GM19238 (cell line): Measurements from ENCODE around the gene CBL.

Experiments
- DNase-seq: peaks from one replicate; pipeline ENCODE4 v3.0.0; 2011; ENCODE audit warnings: low spot score; ENCODE audit not compliant: insufficient read length

The CBL gene

GRCh38 chr11:119329320-119329719 lies 123.2 kb downstream of the CBL start:
- no peak for DNase-seq

GRCh38 chr11:119330237-119330636 lies 124.1 kb downstream of the CBL start:
- no peak for DNase-seq

GRCh38 chr11:119332111-119332765 lies 126.1 kb downstream of the CBL start:
- no peak for DNase-seq

GRCh38 chr11:119334174-119334930 lies 128.2 kb downstream of the CBL start, which contains the start of gene RNF26:
RNF26 (plus strand) TSS chr11:119334527; CDS start chr11:119335123, 596 bp downstream.
- DNase-seq = peak; percentile 99

- DNase-seq = no peak
Observed at GRCh38 chr11:119335091-119335654, 129.0 kb downstream of the CBL start.

GRCh38 chr11:119335655-119336543 lies 129.8 kb downstream of the CBL start:
- DNase-seq = no peak

- DNase-seq = no peak
Observed at GRCh38 chr11:119336744-119337469, 130.8 kb downstream of the CBL start.

GRCh38 chr11:119337581-119338317 lies 131.6 kb downstream of the CBL start:
- DNase-seq = no peak

- peak; percentile 84 for DNase-seq
Observed at GRCh38 chr11:119338318-119338890, 132.3 kb downstream of the CBL start.

- no peak for DNase-seq
Observed at GRCh38 chr11:119338965-119339588, 132.9 kb downstream of the CBL start.

GRCh38 chr11:119339589-119340334 lies 133.6 kb downstream of the CBL start:
- DNase-seq = no peak

GRCh38 chr11:119340335-119341221 lies 134.4 kb downstream of the CBL start, which contains the start of gene C1QTNF5:
C1QTNF5 (minus strand) TSS chr11:119340883; CDS start chr11:119340397, 486 bp downstream.
- no peak for DNase-seq

- DNase-seq = no peak
Observed at GRCh38 chr11:119341222-119342022, 135.3 kb downstream of the CBL start.

- no peak for DNase-seq
Observed at GRCh38 chr11:119342023-119342300, 135.8 kb downstream of the CBL start.

- DNase-seq = no peak
Observed at GRCh38 chr11:119342362-119343130, 136.4 kb downstream of the CBL start.

- no peak for DNase-seq
Observed at GRCh38 chr11:119343726-119344125, 137.6 kb downstream of the CBL start.
